GM21576 (cell line): ENCODE data around the gene FGF18.
A peak's percentile ranks its signal among the peaks of the same experiment; 100 is the strongest.
"Not testable (repeated sequence)": the region's sequence is repeated elsewhere in the genome, so short reads cannot be mapped to it uniquely, and the experiment has no call there.

ENCODE experiments used
- ATAC-seq: cut with Tn5 transposase; IDR thresholded peaks from one replicate; pipeline ENCODE4 v1.9.1; 2021; ENCODE audit warnings: mild to moderate bottlenecking, moderate library complexity; ENCODE audit not compliant: unreplicated experiment

The FGF18 gene

GRCh38 chr5:171418982-171419687, at the start of gene FGF18:
TSS of gene FGF18 (plus strand) at chr5:171419647. CDS start at chr5:171420200, 553 bp downstream.
- ATAC-seq, result no peak

- ATAC-seq, result no peak
Measured at GRCh38 chr5:171369898-171370297, 49.5 kb upstream of the FGF18 start.

GRCh38 chr5:171370881-171371280, 48.6 kb upstream of the FGF18 start:
- ATAC-seq, result not testable (repeated sequence)

GRCh38 chr5:171371326-171371725, 48.1 kb upstream of the FGF18 start:
- ATAC-seq, result no peak

- ATAC-seq, result no peak
Measured at GRCh38 chr5:171379961-171380360, 39.5 kb upstream of the FGF18 start.

GRCh38 chr5:171384416-171384815, 35.0 kb upstream of the FGF18 start:
- ATAC-seq, result not testable (repeated sequence)

GRCh38 chr5:171384999-171385398, 34.4 kb upstream of the FGF18 start:
- ATAC-seq, result not testable (repeated sequence)

- no peak for ATAC-seq
Measured at GRCh38 chr5:171386006-171386671, 33.3 kb upstream of the FGF18 start.

GRCh38 chr5:171386861-171387344, 32.5 kb upstream of the FGF18 start:
- ATAC-seq, result no peak

GRCh38 chr5:171387345-171387969, 32.0 kb upstream of the FGF18 start, which contains the start of gene NPM1:
TSS of gene NPM1 (plus strand) at chr5:171387849. CDS start at chr5:171387949, 100 bp downstream.
- ATAC-seq, result peak; percentile 83

- ATAC-seq, result peak; percentile 34
Measured at GRCh38 chr5:171387970-171388815, 31.3 kb upstream of the FGF18 start.

- no peak for ATAC-seq
Measured at GRCh38 chr5:171388816-171389168, 30.7 kb upstream of the FGF18 start.

GRCh38 chr5:171390883-171391677, 28.4 kb upstream of the FGF18 start:
- no peak for ATAC-seq

GRCh38 chr5:171391996-171392577, 27.4 kb upstream of the FGF18 start:
- ATAC-seq, result no peak

- ATAC-seq, result no peak
Measured at GRCh38 chr5:171392585-171393159, 26.8 kb upstream of the FGF18 start.

GRCh38 chr5:171395042-171395441, 24.4 kb upstream of the FGF18 start:
- ATAC-seq, result no peak

GRCh38 chr5:171396583-171396982, 22.9 kb upstream of the FGF18 start:
- ATAC-seq, result not testable (repeated sequence)

- no peak for ATAC-seq
Measured at GRCh38 chr5:171397190-171397589, 22.3 kb upstream of the FGF18 start.

GRCh38 chr5:171397599-171397998, 21.8 kb upstream of the FGF18 start:
- no peak for ATAC-seq
